GM12878 (cell line): ENCODE results near the gene PDZD8. TPM values are rescaled to one million over a fixed set of nuclear protein-coding genes. Genes with fewer than 3 reads are reported as not detected.
"Not testable (repeated sequence)": the region's sequence is repeated elsewhere in the genome, so short reads cannot be mapped to it uniquely, and the experiment has no call there.

Experiments
- ATAC-seq: fragments of 200-7000 bp; cut with Tn5 transposase; 3 replicates; pipeline ENCODE4 v1.9.1; 2020; ENCODE audit warnings: mild to moderate bottlenecking, moderate library complexity
- BruUV-seq: library from RNA; stranded (reverse); fragments of 400-500 nt; replicated peaks from 2 replicates; lab custom pipeline; 2021; lab: Mats Ljungman, UMichigan
- CTCF ChIA-PET: fragments of 300-600 bp; sonication (Branson Sonifier 250); formaldehyde crosslinking; extraction: SDS; loops from one replicate; lab custom pipeline; 2021; ENCODE audit warnings: inconsistent platforms; lab: Yijun Ruan, JAX
- POLR2A ChIA-PET: fragments of 350-600 bp; formaldehyde crosslinking; extraction: SDS; loops from one replicate; lab custom pipeline; 2021; ENCODE audit warnings: inconsistent platforms; lab: Charles Lee
- RAD21 ChIA-PET: fragments of 300-600 bp; sonication (Branson Sonifier 250); formaldehyde crosslinking; loops from one replicate; lab custom pipeline; 2023; ENCODE audit warnings: antibody characterized with exemption; ENCODE audit not compliant: unreplicated experiment; lab: Charles Lee
- SMC1A ChIA-PET: fragments of 300-600 bp; sonication (Branson Sonifier 250); formaldehyde crosslinking; loops from one replicate; lab custom pipeline; 2023; ENCODE audit not compliant: unreplicated experiment, uncharacterized antibody; lab: Charles Lee
- DNase-seq: peaks from one replicate; pipeline ENCODE4 v3.0.0-alpha.2; 2011; ENCODE audit warnings: low read depth, low spot score
- FAIRE-seq: peaks from 3 replicates; lab custom pipeline; 2011; peaks lifted over from hg19 to GRCh38; lab: Jason Lieb, UNC
- H2AFZ ChIP-seq: 2 replicates; pipeline ENCODE4 v1.6.0; 2011; ENCODE audit warnings: low read depth, low read length, control low read depth; ENCODE audit not compliant: control insufficient read depth
- H3K27ac ChIP-seq: 2 replicates; pipeline ENCODE4 v1.5.1; 2011; ENCODE audit warnings: control low read depth; ENCODE audit not compliant: control insufficient read depth, insufficient read depth
- H3K27me3 ChIP-seq, 2 experiments: replicated peaks in 1 of 2; 2 replicates each; pipeline versions ENCODE4 v1.6.0 to v1.6.1; 2011; ENCODE audit warnings: low read length in 1 of 2; ENCODE audit not compliant: control insufficient read depth in 2 of 2, insufficient read depth in 2 of 2
- H3K36me3 ChIP-seq, 2 experiments: 2 replicates each; pipeline ENCODE4 v1.5.1; 2011; ENCODE audit warnings: low read length in 1 of 2; ENCODE audit not compliant: control insufficient read depth in 2 of 2, insufficient read depth in 2 of 2
- H3K4me1 ChIP-seq: 2 replicates; pipeline ENCODE4 v1.6.1; 2011; ENCODE audit warnings: mild to moderate bottlenecking, low read length, moderate library complexity, mixed read lengths; ENCODE audit not compliant: control insufficient read depth, insufficient read depth
- H3K4me2 ChIP-seq: 2 replicates; pipeline ENCODE4 v1.6.0; 2011; ENCODE audit warnings: control low read depth; ENCODE audit not compliant: control insufficient read depth, insufficient read depth
- H3K4me3 ChIP-seq: fragments of 200-600 bp; sonication (generic); 2 replicates; pipeline ENCODE4 v1.5.1; 2016
- H3K79me2 ChIP-seq: 2 replicates; pipeline ENCODE4 v1.6.0; 2011; ENCODE audit warnings: low read length; ENCODE audit not compliant: control insufficient read depth, insufficient read depth
- H3K9ac ChIP-seq: 2 replicates; pipeline ENCODE4 v1.8.0; 2011; ENCODE audit warnings: low read length, control low read depth, mixed read lengths; ENCODE audit not compliant: control insufficient read depth, insufficient read depth
- H3K9me3 ChIP-seq: replicated peaks from 3 replicates; pipeline ENCODE4 v1.5.1; 2011; ENCODE audit warnings: mild to moderate bottlenecking, low read length; ENCODE audit not compliant: control insufficient read depth, insufficient read depth
- H4K20me1 ChIP-seq: 2 replicates; pipeline ENCODE4 v1.6.0; 2011; ENCODE audit not compliant: control insufficient read depth, insufficient read depth
- WGBS: methylation state at CpG from one replicate; pipeline ENCODE4 v1.1.6; 2016; ENCODE audit warnings: low lambda C conversion rate; ENCODE audit not compliant: insufficient replicate concordance, insufficient coverage; ENCODE audit errors: missing lambda C conversion rate; 5-methylcytosine and 5-hydroxymethylcytosine counted together
- in situ Hi-C: fragments of 300-500 bp; cut with MboI; formaldehyde crosslinking; loops from 9 replicates; pipeline ENCODE4 v1.14.3; 2018; ENCODE audit warnings: mixed read lengths
- intact Hi-C: fragments of 100-400 bp; cut with micrococcal nuclease; formaldehyde crosslinking; loops from one replicate; pipeline ENCODE4 v1.14.2; 2022; ENCODE audit not compliant: unreplicated experiment
- polyA plus RNA-seq, 11 experiments: library from polyadenylated mRNA; depleted of rRNA in 4 of 11; unstranded in 6 of 11; stranded (reverse) in 5 of 11; fragments of >200 nt; fragmentation: Nextera tagmentation in 4 of 11; fragmentation: Illumina TruSeq in 1 of 11; extraction: Ambion mirVana in 4 of 11; extraction: Trizol in 1 of 11; gene quantifications; 1 replicate in 1 of 11; 2 replicates in 10 of 11; pipeline versions ENCODE4 v1.2.1 to v1.2.3, GENCODE V29; 2011 to 2016; ENCODE audit warnings: inconsistent platforms in 2 of 11, missing spikeins in 2 of 11, low read depth in 1 of 11
- total RNA-seq, 4 experiments: library from RNA; depleted of rRNA in 3 of 4; stranded (reverse); fragments of >200 nt in 3 of 4; fragmentation: Illumina TruSeq in 1 of 4; extraction: Trizol in 1 of 4; gene quantifications; 2 replicates each; pipeline versions ENCODE4 v1.2.1 to v1.2.3, GENCODE V29; 2013 to 2021
- TF ChIP-seq, protein P1 (sequence below): fragments of 450-650 bp; IDR thresholded peaks from 2 replicates; pipeline ENCODE4 v1.6.1; 2016; ENCODE audit warnings: mild to moderate bottlenecking, moderate library complexity, borderline replicate concordance

Gene PDZD8
- total and polyA plus RNA-seq, 10 of the 15 experiments (the other 5 are each of a cell fraction or from before 2014, with no cell fraction given): 2.0 to 21.2 (median 6.7) TPM

DNA sequence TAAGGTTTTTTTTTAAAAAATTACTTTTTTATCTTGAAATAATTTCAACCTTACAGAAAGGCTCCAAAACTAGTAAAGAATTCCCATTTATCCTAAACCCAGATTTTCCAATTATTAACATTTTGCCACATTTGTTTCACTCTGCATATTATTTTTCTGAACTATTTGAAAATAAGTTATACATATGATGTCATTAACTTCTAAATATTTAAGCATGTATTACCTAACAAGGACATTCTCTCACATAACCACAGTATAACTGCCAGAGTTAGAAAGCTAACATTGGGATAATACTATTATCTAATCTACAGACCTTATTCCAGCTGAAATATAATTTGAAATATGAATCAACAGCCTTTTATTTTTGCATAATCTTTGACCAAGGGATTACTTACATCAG lies 68.6 kb downstream of the PDZD8 start (continued):
- TF ChIP-seq, protein P1, sequence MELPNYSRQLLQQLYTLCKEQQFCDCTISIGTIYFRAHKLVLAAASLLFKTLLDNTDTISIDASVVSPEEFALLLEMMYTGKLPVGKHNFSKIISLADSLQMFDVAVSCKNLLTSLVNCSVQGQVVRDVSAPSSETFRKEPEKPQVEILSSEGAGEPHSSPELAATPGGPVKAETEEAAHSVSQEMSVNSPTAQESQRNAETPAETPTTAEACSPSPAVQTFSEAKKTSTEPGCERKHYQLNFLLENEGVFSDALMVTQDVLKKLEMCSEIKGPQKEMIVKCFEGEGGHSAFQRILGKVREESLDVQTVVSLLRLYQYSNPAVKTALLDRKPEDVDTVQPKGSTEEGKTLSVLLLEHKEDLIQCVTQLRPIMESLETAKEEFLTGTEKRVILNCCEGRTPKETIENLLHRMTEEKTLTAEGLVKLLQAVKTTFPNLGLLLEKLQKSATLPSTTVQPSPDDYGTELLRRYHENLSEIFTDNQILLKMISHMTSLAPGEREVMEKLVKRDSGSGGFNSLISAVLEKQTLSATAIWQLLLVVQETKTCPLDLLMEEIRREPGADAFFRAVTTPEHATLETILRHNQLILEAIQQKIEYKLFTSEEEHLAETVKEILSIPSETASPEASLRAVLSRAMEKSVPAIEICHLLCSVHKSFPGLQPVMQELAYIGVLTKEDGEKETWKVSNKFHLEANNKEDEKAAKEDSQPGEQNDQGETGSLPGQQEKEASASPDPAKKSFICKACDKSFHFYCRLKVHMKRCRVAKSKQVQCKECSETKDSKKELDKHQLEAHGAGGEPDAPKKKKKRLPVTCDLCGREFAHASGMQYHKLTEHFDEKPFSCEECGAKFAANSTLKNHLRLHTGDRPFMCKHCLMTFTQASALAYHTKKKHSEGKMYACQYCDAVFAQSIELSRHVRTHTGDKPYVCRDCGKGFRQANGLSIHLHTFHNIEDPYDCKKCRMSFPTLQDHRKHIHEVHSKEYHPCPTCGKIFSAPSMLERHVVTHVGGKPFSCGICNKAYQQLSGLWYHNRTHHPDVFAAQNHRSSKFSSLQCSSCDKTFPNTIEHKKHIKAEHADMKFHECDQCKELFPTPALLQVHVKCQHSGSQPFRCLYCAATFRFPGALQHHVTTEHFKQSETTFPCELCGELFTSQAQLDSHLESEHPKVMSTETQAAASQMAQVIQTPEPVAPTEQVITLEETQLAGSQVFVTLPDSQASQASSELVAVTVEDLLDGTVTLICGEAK: no peak

DNA sequence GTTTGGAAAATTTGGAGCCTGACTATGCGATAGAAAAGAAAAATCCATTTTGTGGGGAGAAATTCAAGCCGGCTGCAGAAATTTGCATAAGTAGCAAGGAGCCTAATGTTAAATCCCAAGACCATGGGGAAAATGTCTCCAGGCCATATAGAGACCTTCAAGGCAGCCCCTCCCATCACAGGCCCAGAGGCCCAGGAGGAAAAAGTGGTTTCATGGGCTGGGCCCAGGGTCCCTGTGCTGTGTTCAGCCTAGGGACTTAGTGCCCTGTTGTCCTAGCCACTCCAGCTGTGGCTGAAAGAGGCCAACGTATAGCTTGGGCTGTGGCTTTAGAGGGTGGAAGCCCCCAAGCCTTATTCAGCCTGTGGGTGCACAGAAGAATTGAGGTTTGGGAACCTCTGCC lies 71.8 kb downstream of the PDZD8 start:
- H3K9me3 ChIP-seq, H3K4me3 ChIP-seq, H3K4me1 ChIP-seq, DNase-seq, RAD21 ChIA-PET, H2AFZ ChIP-seq, ATAC-seq, H3K27me3 ChIP-seq, BruUV-seq, intact Hi-C loops, H3K9ac ChIP-seq, in situ Hi-C loops, H3K79me2 ChIP-seq, H3K27ac ChIP-seq, FAIRE-seq, POLR2A ChIA-PET, H4K20me1 ChIP-seq, H3K4me2 ChIP-seq, H3K36me3 ChIP-seq: not testable (repeated sequence)
- WGBS: 100% methylated on average over 3 of the region's 3 CpGs
- SMC1A ChIA-PET: interaction anchor here (0.7 kb wide), 1 partner anchor 16 kb away, joined by 3 read pairs; no protein-coding TSS in a partner anchor
- CTCF ChIA-PET: interaction anchor here (2.6 kb wide), 1 partner anchor 16 kb away, joined by 10 read pairs; no protein-coding TSS in a partner anchor
